Suprapubic skin (tissue), 4 donors: ENCODE data around the gene TSPAN18. TPM values are rescaled to one million over a fixed set of nuclear protein-coding genes. Genes with fewer than 3 reads are reported as not detected.

Source experiments
- DNase-seq, 2 donors: peaks; one replicate each; pipeline ENCODE4 v3.0.0-alpha.2; 2019; ENCODE audit warnings: low spot score in 2 of 2
- H3K27ac ChIP-seq: fragments of 200-600 bp; sonication (generic); one replicate; pipeline ENCODE4 v1.5.1; 2019
- H3K27me3 ChIP-seq: fragments of 200-600 bp; sonication (generic); one replicate; pipeline ENCODE4 v1.5.1; 2019
- H3K36me3 ChIP-seq: fragments of 200-600 bp; sonication (generic); one replicate; pipeline ENCODE4 v1.5.1; 2019
- H3K4me1 ChIP-seq: fragments of 200-600 bp; sonication (generic); one replicate; pipeline ENCODE4 v1.5.1; 2019
- H3K4me3 ChIP-seq: fragments of 200-600 bp; sonication (generic); one replicate; pipeline ENCODE4 v1.5.1; 2019; ENCODE audit warnings: mild to moderate bottlenecking
- H3K9me3 ChIP-seq: fragments of 200-600 bp; sonication (generic); one replicate; pipeline ENCODE4 v1.5.1; 2019
- EP300 ChIP-seq: sonication (generic); formaldehyde crosslinking; IDR thresholded peaks from one replicate; pipeline ENCODE4 v1.6.1; 2017; ENCODE audit warnings: antibody characterized with exemption
- POLR2A ChIP-seq, 2 donors: fragments of 450-650 bp; IDR thresholded peaks; one replicate each; pipeline ENCODE4 v1.6.1; 2017; ENCODE audit warnings: antibody characterized with exemption in 2 of 2, mild to moderate bottlenecking in 2 of 2, moderate library complexity in 2 of 2
- POLR2AphosphoS5 ChIP-seq, 3 donors: sonication (generic); formaldehyde crosslinking; IDR thresholded peaks; one replicate each; pipeline ENCODE4 v1.6.1; 2017; ENCODE audit warnings: antibody characterized with exemption in 3 of 3
- WGBS: methylation state at CpG from one replicate; pipeline ENCODE4 v1.1.5; 2018; 5-methylcytosine and 5-hydroxymethylcytosine counted together
- total RNA-seq, 4 donors: library from RNA; depleted of rRNA; stranded (reverse); fragments of >200 nt; gene quantifications; one replicate each; pipeline ENCODE4 v1.1.0, GENCODE V29; 2016
- TF ChIP-seq, protein P1 (sequence below), 2 donors: fragments of 200-600 bp in 1 of 2; fragments of 450-650 bp in 1 of 2; sonication (generic) in 1 of 2; IDR thresholded peaks; one replicate each; pipeline ENCODE4 v1.5.1; 2016 to 2019; ENCODE audit warnings: antibody characterized with exemption in 2 of 2, mild to moderate bottlenecking in 1 of 2, moderate library complexity in 1 of 2

TSPAN18 gene
- total RNA-seq, 4 donors from 2014 or later, result 1.3 to 5.1 (median 3.9) TPM

DNA sequence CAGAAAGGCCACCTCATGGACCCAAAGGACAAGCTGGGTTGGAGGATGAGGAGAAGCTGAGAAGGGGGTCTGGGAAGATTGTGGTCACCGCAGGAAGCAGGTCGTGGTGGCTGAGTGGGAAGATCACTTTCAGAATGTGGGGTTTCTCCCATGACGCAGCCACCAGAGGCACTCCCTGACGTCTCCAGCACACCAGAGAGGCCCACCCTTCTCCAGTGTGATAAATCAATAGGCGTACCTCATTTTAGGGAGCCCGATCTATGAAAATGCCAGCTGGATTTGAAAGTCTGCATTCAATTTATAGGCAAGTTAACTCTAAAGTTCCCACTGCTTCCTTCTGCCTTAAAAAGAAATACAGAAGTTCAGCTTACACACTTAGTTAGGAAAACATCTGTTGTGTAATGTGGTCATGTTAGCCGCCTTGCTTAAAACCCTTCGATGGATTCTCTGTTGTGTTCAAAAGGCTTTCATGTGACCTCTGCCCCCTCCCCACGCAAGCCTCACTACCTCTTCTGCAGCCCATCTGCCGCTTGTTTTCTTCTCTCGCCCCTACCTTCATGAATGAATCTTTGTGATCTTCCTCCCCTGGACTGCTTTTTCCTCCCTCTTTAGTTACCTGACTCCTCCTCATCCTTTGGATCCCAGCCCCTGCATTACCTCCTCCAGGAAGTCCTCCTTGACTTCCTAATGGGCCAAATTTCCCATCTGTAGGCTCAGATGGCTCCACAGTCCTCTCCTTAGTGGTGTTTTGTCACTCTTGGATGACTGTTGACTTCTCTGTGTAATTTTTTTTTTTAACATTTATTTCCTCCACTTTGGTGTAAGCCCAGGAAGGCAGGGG lies 10.7 kb downstream of the TSPAN18 start:
- H3K9me3 ChIP-seq, result no peaks in the 10 kb centered on the region
- no peak for TF ChIP-seq POLR2A (IDR thresholded peaks at IDR 0.05)
- TF ChIP-seq, protein P1, sequence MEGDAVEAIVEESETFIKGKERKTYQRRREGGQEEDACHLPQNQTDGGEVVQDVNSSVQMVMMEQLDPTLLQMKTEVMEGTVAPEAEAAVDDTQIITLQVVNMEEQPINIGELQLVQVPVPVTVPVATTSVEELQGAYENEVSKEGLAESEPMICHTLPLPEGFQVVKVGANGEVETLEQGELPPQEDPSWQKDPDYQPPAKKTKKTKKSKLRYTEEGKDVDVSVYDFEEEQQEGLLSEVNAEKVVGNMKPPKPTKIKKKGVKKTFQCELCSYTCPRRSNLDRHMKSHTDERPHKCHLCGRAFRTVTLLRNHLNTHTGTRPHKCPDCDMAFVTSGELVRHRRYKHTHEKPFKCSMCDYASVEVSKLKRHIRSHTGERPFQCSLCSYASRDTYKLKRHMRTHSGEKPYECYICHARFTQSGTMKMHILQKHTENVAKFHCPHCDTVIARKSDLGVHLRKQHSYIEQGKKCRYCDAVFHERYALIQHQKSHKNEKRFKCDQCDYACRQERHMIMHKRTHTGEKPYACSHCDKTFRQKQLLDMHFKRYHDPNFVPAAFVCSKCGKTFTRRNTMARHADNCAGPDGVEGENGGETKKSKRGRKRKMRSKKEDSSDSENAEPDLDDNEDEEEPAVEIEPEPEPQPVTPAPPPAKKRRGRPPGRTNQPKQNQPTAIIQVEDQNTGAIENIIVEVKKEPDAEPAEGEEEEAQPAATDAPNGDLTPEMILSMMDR (IDR thresholded peaks at IDR 0.05), result no peak
- TF ChIP-seq POLR2AphosphoS5 (IDR thresholded peaks at IDR 0.05), result no peak
- no peak for TF ChIP-seq EP300
- 71% methylated on average over 11 of the region's 11 CpGs for WGBS
- no peaks in the 10 kb centered on the region for H3K36me3 ChIP-seq
- no peak overlapping the region for H3K27ac ChIP-seq
- H3K4me3 ChIP-seq, result no peak overlapping the region
- no peak for DNase-seq
- no peaks in the 10 kb centered on the region for H3K27me3 ChIP-seq
- peaks cover 3% of the 10 kb centered on the region for H3K4me1 ChIP-seq

DNA sequence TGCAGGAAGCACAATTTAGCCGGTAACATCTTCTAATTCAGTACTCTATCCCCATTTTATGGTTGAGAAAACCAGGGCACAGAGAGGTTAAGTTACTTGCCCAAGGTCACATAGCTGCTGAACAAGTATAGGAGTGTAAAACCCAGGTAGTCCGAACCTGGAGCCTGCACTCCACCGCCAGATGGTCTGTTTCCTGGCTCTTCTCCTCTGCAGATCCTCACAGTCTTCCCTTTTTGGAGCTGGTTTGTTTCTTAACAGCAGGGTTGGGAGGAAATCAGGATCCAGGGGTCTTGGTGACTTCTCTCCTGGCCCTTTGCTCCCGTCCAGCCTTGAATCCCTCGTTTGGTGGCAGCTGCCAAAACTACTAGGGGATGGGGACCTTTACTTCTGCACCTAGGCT lies 12.0 kb downstream of the TSPAN18 start:
- DNase-seq, result no peak
- no peak overlapping the region for H3K4me3 ChIP-seq
- WGBS, result 89% methylated on average over 5 of the region's 5 CpGs
- H3K9me3 ChIP-seq, result no peaks in the 10 kb centered on the region
- TF ChIP-seq, protein P1 (IDR thresholded peaks at IDR 0.05), result no peak
- no peak for TF ChIP-seq EP300
- TF ChIP-seq POLR2AphosphoS5 (IDR thresholded peaks at IDR 0.05), result no peak
- no peak for TF ChIP-seq POLR2A (IDR thresholded peaks at IDR 0.05)
- H3K27ac ChIP-seq, result no peak overlapping the region
- no peaks in the 10 kb centered on the region for H3K27me3 ChIP-seq
- no peaks in the 10 kb centered on the region for H3K36me3 ChIP-seq
- H3K4me1 ChIP-seq, result peaks cover 10% of the 10 kb centered on the region

GRCh38 chr11:44740967-44741366 lies 14.2 kb downstream of the TSPAN18 start:
- no peaks in the 10 kb centered on the region for H3K9me3 ChIP-seq
- no peaks in the 10 kb centered on the region for H3K36me3 ChIP-seq
- WGBS, result 55% methylated on average over 8 of the region's 8 CpGs
- H3K27me3 ChIP-seq, result no peaks in the 10 kb centered on the region
- no peak for DNase-seq
- TF ChIP-seq POLR2A (IDR thresholded peaks at IDR 0.05), result no peak
- no peak overlapping the region for H3K4me3 ChIP-seq
- peaks cover 19% of the 10 kb centered on the region for H3K4me1 ChIP-seq
- no peak overlapping the region for H3K27ac ChIP-seq

- Histone ChIP-seq H3K9me3 (no peaks in the 10 kb centered on the region), H3K4me1 (peaks cover 19% of the 10 kb centered on the region), H3K27me3 (no peaks in the 10 kb centered on the region), H3K36me3 (no peaks in the 10 kb centered on the region), H3K27ac (no peak overlapping the region), H3K4me3 (no peak overlapping the region)
- TF ChIP-seq, protein P1 (IDR thresholded peaks at IDR 0.05), result no peak
- no peak for TF ChIP-seq EP300
- TF ChIP-seq POLR2A (IDR thresholded peaks at IDR 0.05), result no peak
- no peak for TF ChIP-seq POLR2AphosphoS5 (IDR thresholded peaks at IDR 0.05)
- WGBS, result 90% methylated on average over 4 of the region's 4 CpGs
- no peak for DNase-seq
These were observed 15.2 kb downstream of the TSPAN18 start for GRCh38 chr11:44741976-44742375.

- WGBS, result 95% methylated on average over 11 of the region's 11 CpGs
- H3K4me3 ChIP-seq, result no peak overlapping the region
- H3K4me1 ChIP-seq, result peaks cover 22% of the 10 kb centered on the region
- DNase-seq, result no peak
- TF ChIP-seq, protein P1 (IDR thresholded peaks at IDR 0.05), result no peak
- no peak for TF ChIP-seq POLR2AphosphoS5 (IDR thresholded peaks at IDR 0.05)
- TF ChIP-seq EP300, result no peak
- no peak for TF ChIP-seq POLR2A (IDR thresholded peaks at IDR 0.05)
- H3K36me3 ChIP-seq, result no peaks in the 10 kb centered on the region
- no peak overlapping the region for H3K27ac ChIP-seq
- no peaks in the 10 kb centered on the region for H3K9me3 ChIP-seq
- H3K27me3 ChIP-seq, result no peaks in the 10 kb centered on the region
These were observed 15.9 kb downstream of the TSPAN18 start for GRCh38 chr11:44742508-44743246.
